ENCODE results near the gene TULP3. TPM values are rescaled to one million over a fixed set of nuclear protein-coding genes. Genes with fewer than 3 reads are reported as not detected.

The TULP3 gene
- total and polyA plus RNA-seq, 2 of the 8 experiments (the other 6 are each of a cell fraction or from before 2014, with no cell fraction given) = 18.4 to 21.2 TPM

DNA sequence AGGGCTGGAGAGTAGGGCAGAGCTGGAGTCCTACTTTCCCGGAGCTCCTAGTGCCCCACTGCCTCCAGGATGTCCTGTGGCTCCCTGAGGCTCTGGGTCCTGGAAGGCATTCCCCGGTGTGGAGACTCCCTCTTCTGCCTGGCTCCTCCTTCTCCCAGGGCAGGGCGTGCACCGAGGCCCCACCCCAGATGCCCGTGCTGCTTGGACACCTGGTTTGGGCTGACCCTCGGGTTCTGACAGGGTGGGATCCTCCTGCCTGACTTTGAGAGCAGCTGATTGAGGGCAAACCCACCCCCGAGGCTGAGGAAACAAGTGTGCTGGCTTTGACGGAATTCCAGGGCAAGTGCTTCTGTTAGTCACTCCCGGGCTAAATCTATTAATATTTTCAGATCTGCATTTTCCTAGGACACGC lies 83.9 kb downstream of the TULP3 start:
- TF ChIP-seq JUND (IDR thresholded peaks at IDR 0.05; ENCODE audit: low read length) (no peak), POLR2A (IDR thresholded peaks at IDR 0.05; ENCODE audit: control extremely low read depth in 1 of 2, low read depth in 2 of 2, low read length in 2 of 2) (peak in 1 of 2 experiments; percentile 21; a peak in 1 of 3 replicates), SIN3A (conservative IDR thresholded peaks at IDR 0.05 in 1 of 2, IDR thresholded peaks at IDR 0.05 in 1 of 2; ENCODE audit: low read depth in 1 of 2, low read length in 2 of 2) (peak; percentile 42 to 60; a peak in 1 of 4 replicates), TBP (IDR thresholded peaks at IDR 0.05; ENCODE audit: low read depth, low read length) (peak; percentile 18; the same call in 1 of the 2 replicates)
- Histone ChIP-seq H2BK120ac (replicated peaks; ENCODE audit: low read depth, low read length) (no peak overlapping the region), H2BK12ac (ENCODE audit: low read depth, low read length) (no peak overlapping the region), H2BK15ac (ENCODE audit: low read length) (no peak overlapping the region), H2AFZ (ENCODE audit: low read length) (no peak overlapping the region), H2BK20ac (ENCODE audit: low read length) (no peak overlapping the region), H3K56ac (replicated peaks; ENCODE audit: insufficient read length, low read depth, low read length) (no peak overlapping the region), H3K79me2 (ENCODE audit: control insufficient read depth in 1 of 2, insufficient read depth in 2 of 2, low read length in 2 of 2) (peaks cover 3 to 77% of the 10 kb centered on the region in 2 experiments; a peak in 3 of 4 replicates), H4K8ac (ENCODE audit: extremely low read depth, insufficient read depth, low read length) (peak overlapping the region; percentile 0; the same call in 1 of the 2 replicates), H3K4me2 (ENCODE audit: insufficient read depth in 1 of 2, low read depth in 2 of 2, low read length in 2 of 2) (no peak overlapping the region), H3K27me3 (replicated peaks in 1 of 4; ENCODE audit: control insufficient read depth in 3 of 4, extremely low read depth in 1 of 4, insufficient read depth in 3 of 4, low read length in 3 of 4) (no peaks in the 10 kb centered on the region), H3K9me3 (ENCODE audit: insufficient read depth in 2 of 2, low read depth in 1 of 2, low read length in 1 of 2) (no peaks in the 10 kb centered on the region), H2BK5ac (ENCODE audit: low read depth, low read length) (peak overlapping the region; percentile 67), H4K91ac (replicated peaks; ENCODE audit: insufficient read length, low read length) (no peak overlapping the region), H2AK5ac (ENCODE audit: low read depth, low read length) (no peak overlapping the region), H3K23me2 (ENCODE audit: low read depth, low read length) (peaks cover 2% of the 10 kb centered on the region; the same call in 1 of the 2 replicates), H3K23ac (ENCODE audit: insufficient read length) (no peak overlapping the region), H3K9ac (replicated peaks in 1 of 4; ENCODE audit: extremely low read depth in 1 of 4, low read depth in 3 of 4, low read length in 3 of 4) (no peak overlapping the region), H3K79me1 (ENCODE audit: low read depth, low read length) (peaks cover 18% of the 10 kb centered on the region), H3K36me3 (ENCODE audit: control insufficient read depth in 2 of 4, insufficient read depth in 4 of 4, low read length in 3 of 4) (peaks cover 0 to 8% (median 0%) of the 10 kb centered on the region in 4 experiments; a peak in 3 of 8 replicates), H3K27ac (ENCODE audit: low read depth, low read length) (no peak overlapping the region), H4K20me1 (replicated peaks in 1 of 2; ENCODE audit: control insufficient read depth in 1 of 2, insufficient read depth in 2 of 2, low read length in 2 of 2) (peaks cover 18 to 29% of the 10 kb centered on the region in 2 experiments), H3K4ac (replicated peaks; ENCODE audit: insufficient read length, low read depth, low read length) (no peak overlapping the region), H4K5ac (ENCODE audit: insufficient read length, low read depth, low read length) (no peak overlapping the region), H3K18ac (ENCODE audit: extremely low read depth, low read length) (no peak overlapping the region), H3K14ac (ENCODE audit: insufficient read length) (no peak overlapping the region), H3K4me3 (ENCODE audit: extremely low read depth in 1 of 4, insufficient read depth in 2 of 4, low read depth in 3 of 4, low read length in 4 of 4) (no peak overlapping the region), H3K4me1 (replicated peaks in 1 of 4; ENCODE audit: control insufficient read depth in 3 of 4, insufficient read depth in 4 of 4, low read length in 3 of 4) (peaks cover 6 to 23% (median 11%) of the 10 kb centered on the region in 4 experiments)
- POLR2A ChIA-PET (ENCODE audit: partially characterized antibody) = interaction anchor here (0.6 to 3.0 kb wide), 11 partner anchors 10 to 96 kb away, joined by 3 to 32 read pairs (median 3); partner anchors contain the start of genes TEAD4 and TULP3
- CTCF ChIA-PET (ENCODE audit: partially characterized antibody) = interaction anchor here (0.8 to 3.6 kb wide), 10 partner anchors 11 to 117 kb away, joined by 3 to 11 read pairs (median 4); no protein-coding TSS in a partner anchor
- FAIRE-seq = no peak
- DNase-seq (ENCODE audit: low read depth in 1 of 2, low spot score in 2 of 2) = peak in 1 of 2 experiments; percentile 53
- WGBS, 2 experiments (ENCODE audit: extremely low coverage in 1 of 2, insufficient coverage in 1 of 2, insufficient read length in 1 of 2, insufficient replicate concordance in 2 of 2, low coverage in 1 of 2, low lambda C conversion rate in 2 of 2, missing lambda C conversion rate in 1 of 2) = 83% methylated on average over 10 of the region's 10 CpGs; no CpG with 5 or more reads in 1 of the 2 experiments
